Stimulated activated CD8-positive, alpha-beta memory T cell treated with anti-CD3 and anti-CD28 coated beads, Interleukin-15, amount 100 ng/mL, for 24 hours (primary cell): ENCODE data around the gene TWF2.
A peak's percentile ranks its signal among the peaks of the same experiment; 100 is the strongest.

Source experiments
- DNase-seq: peaks from one replicate; pipeline ENCODE4 v3.0.0-alpha.2; 2020; ENCODE audit warnings: low read depth

Gene TWF2

GRCh38 chr3:52237657-52238172 is 1.2 kb downstream of the TWF2 start:
- no peak for DNase-seq

- no peak for DNase-seq
Observed at GRCh38 chr3:52237006-52237656, 1.8 kb downstream of the TWF2 start.

GRCh38 chr3:52236424-52236886 is 2.5 kb downstream of the TWF2 start:
- DNase-seq = no peak

GRCh38 chr3:52234516-52235447 is 4.2 kb downstream of the TWF2 start:
- DNase-seq = no peak

GRCh38 chr3:52233968-52234367 is 5.0 kb downstream of the TWF2 start:
- no peak for DNase-seq

GRCh38 chr3:52233108-52233591 is 5.8 kb downstream of the TWF2 start:
- no peak for DNase-seq

GRCh38 chr3:52232279-52233107 is 6.5 kb downstream of the TWF2 start:
- DNase-seq = no peak

GRCh38 chr3:52231502-52232278 is 7.3 kb downstream of the TWF2 start:
- peak; percentile 90 for DNase-seq

GRCh38 chr3:52230889-52231499 is 8.0 kb downstream of the TWF2 start:
- DNase-seq = no peak

- no peak for DNase-seq
Observed at GRCh38 chr3:52230461-52230860, 8.5 kb downstream of the TWF2 start.

GRCh38 chr3:52229656-52230055 is 9.3 kb downstream of the TWF2 start:
- no peak for DNase-seq

GRCh38 chr3:52228751-52229291 is 10.1 kb downstream of the TWF2 start:
- no peak for DNase-seq

- no peak for DNase-seq
Observed at GRCh38 chr3:52228266-52228665, 10.7 kb downstream of the TWF2 start.

- no peak for DNase-seq
Observed at GRCh38 chr3:52227766-52228165, 11.2 kb downstream of the TWF2 start.

GRCh38 chr3:52227117-52227516 is 11.8 kb downstream of the TWF2 start:
- no peak for DNase-seq

GRCh38 chr3:52226229-52226817 is 12.6 kb downstream of the TWF2 start:
- DNase-seq = no peak

- DNase-seq = no peak
Observed at GRCh38 chr3:52225452-52226228, 13.3 kb downstream of the TWF2 start, which contains the start of gene TLR9. Gene TLR9, minus strand, starts transcription at chr3:52225645. Its CDS starts 116 bp downstream, at chr3:52225529.

GRCh38 chr3:52223449-52224408 is 15.2 kb downstream of the TWF2 start:
- DNase-seq = no peak
